Liver (tissue), 9 donors: Measurements from ENCODE around the gene VPS52. TPM values are rescaled to one million over a fixed set of nuclear protein-coding genes. Genes with fewer than 3 reads are reported as not detected.

Experiments
- DNase-seq: peaks from one replicate; pipeline ENCODE4 v3.0.0-alpha.2; 2017; ENCODE audit warnings: low spot score
- H3K27ac ChIP-seq, 2 donors: one replicate each; pipeline ENCODE4 v1.7.0; 2013; ENCODE audit warnings: inconsistent platforms in 2 of 2, low read length in 2 of 2, control low read depth in 1 of 2, low read depth in 1 of 2, mild to moderate bottlenecking in 1 of 2
- H3K27me3 ChIP-seq, 4 donors: one replicate each; pipeline versions ENCODE4 v1.6.1 to v1.7.0; 2013; ENCODE audit warnings: low read length in 3 of 4, inconsistent platforms in 1 of 4, mild to moderate bottlenecking in 1 of 4, moderate library complexity in 1 of 4; ENCODE audit not compliant: control insufficient read depth in 4 of 4, insufficient read depth in 4 of 4
- H3K36me3 ChIP-seq, 4 donors: one replicate each; pipeline versions ENCODE4 v1.6.1 to v1.7.0; 2013; ENCODE audit warnings: low read length in 3 of 4, mild to moderate bottlenecking in 3 of 4, low read depth in 1 of 4, moderate library complexity in 1 of 4; ENCODE audit not compliant: control insufficient read depth in 4 of 4, insufficient read depth in 3 of 4
- H3K4me1 ChIP-seq, 4 donors: one replicate each; pipeline versions ENCODE4 v1.6.1 to v1.7.0; 2013; ENCODE audit warnings: low read length in 3 of 4, mild to moderate bottlenecking in 3 of 4, moderate library complexity in 1 of 4; ENCODE audit not compliant: control insufficient read depth in 4 of 4, insufficient read depth in 4 of 4
- H3K4me3 ChIP-seq, 3 donors: one replicate each; pipeline versions ENCODE4 v1.6.1 to v1.7.0; 2013; ENCODE audit warnings: low read length in 3 of 3, control low read depth in 1 of 3, low read depth in 1 of 3, mild to moderate bottlenecking in 1 of 3
- H3K9ac ChIP-seq, 2 donors: one replicate each; pipeline ENCODE4 v1.7.0; 2013; ENCODE audit warnings: low read length in 2 of 2, mild to moderate bottlenecking in 2 of 2, moderate library complexity in 2 of 2, control low read depth in 1 of 2, low read depth in 1 of 2
- H3K9me3 ChIP-seq, 4 donors: one replicate each; pipeline versions ENCODE4 v1.6.1 to v1.7.0; 2013; ENCODE audit warnings: low read length in 3 of 4; ENCODE audit not compliant: control insufficient read depth in 4 of 4
- EGR1 ChIP-seq, 2 donors: IDR thresholded peaks; 2 replicates each; pipeline ENCODE4 v1.6.1; 2016 to 2018; ENCODE audit warnings: antibody characterized with exemption in 2 of 2, low read depth in 2 of 2
- FOXA1 ChIP-seq: IDR thresholded peaks from 2 replicates; pipeline ENCODE4 v1.6.1; 2016; ENCODE audit warnings: antibody characterized with exemption
- FOXA2 ChIP-seq: IDR thresholded peaks from 2 replicates; pipeline ENCODE4 v1.6.1; 2016; ENCODE audit warnings: antibody characterized with exemption
- GABPA ChIP-seq, 2 donors: IDR thresholded peaks in 1 of 2; conservative IDR thresholded peaks in 1 of 2; 2 replicates each; pipeline ENCODE4 v1.6.1; 2016; ENCODE audit warnings: antibody characterized with exemption in 2 of 2, mild to moderate bottlenecking in 1 of 2, moderate library complexity in 1 of 2
- HNF4G ChIP-seq: IDR thresholded peaks from 2 replicates; pipeline ENCODE4 v1.6.1; 2016; ENCODE audit warnings: antibody characterized with exemption
- NR2F2 ChIP-seq: IDR thresholded peaks from 2 replicates; pipeline ENCODE4 v1.6.1; 2016; ENCODE audit warnings: antibody characterized with exemption
- RAD21 ChIP-seq, 2 donors: IDR thresholded peaks; 2 replicates each; pipeline ENCODE4 v1.6.1; 2016; ENCODE audit warnings: antibody characterized with exemption in 2 of 2, mild to moderate bottlenecking in 2 of 2
- RXRA ChIP-seq, 2 donors: IDR thresholded peaks; 2 replicates each; pipeline ENCODE4 v1.6.1; 2017 to 2018; ENCODE audit warnings: antibody characterized with exemption in 2 of 2, mild to moderate bottlenecking in 1 of 2
- SP1 ChIP-seq: IDR thresholded peaks from 2 replicates; pipeline ENCODE4 v1.6.1; 2018; ENCODE audit warnings: antibody characterized with exemption, mild to moderate bottlenecking
- TAF1 ChIP-seq: conservative IDR thresholded peaks from 2 replicates; pipeline ENCODE4 v1.6.1; 2016; ENCODE audit warnings: antibody characterized with exemption, mild to moderate bottlenecking
- YY1 ChIP-seq: IDR thresholded peaks from 2 replicates; pipeline ENCODE4 v1.6.1; 2016; ENCODE audit warnings: antibody characterized with exemption, mild to moderate bottlenecking
- WGBS: extraction: QIAGEN DNeasy Blood & Tissue Kit; methylation state at CpG from one replicate; pipeline ENCODE4 v1.1.7; 2013; 5-methylcytosine and 5-hydroxymethylcytosine counted together
- polyA plus RNA-seq, 2 donors: library from polyadenylated mRNA; stranded (reverse) in 1 of 2; unstranded in 1 of 2; fragments of 200-250 nt in 1 of 2; fragments of >200 nt in 1 of 2; fragmentation: Nextera tagmentation in 1 of 2; extraction: Ambion mirVana in 1 of 2; gene quantifications; one replicate each; pipeline versions ENCODE4 v1.2.1 to v1.2.3, GENCODE V29; 2013 to 2015
- total RNA-seq, 2 donors: library from RNA; depleted of rRNA; stranded (reverse); fragments of >200 nt; gene quantifications; one replicate each; pipeline ENCODE4 v1.2.3, GENCODE V29; 2014
- TF ChIP-seq, protein P1 (sequence below): fragments of 150-350 bp; IDR thresholded peaks from 2 replicates; pipeline ENCODE4 v1.5.1; 2017; ENCODE audit warnings: improper control_type of control experiment, low read depth, low read length; ENCODE audit not compliant: missing input control
- TF ChIP-seq, protein P2 (sequence below): IDR thresholded peaks from 2 replicates; pipeline ENCODE4 v1.6.1; 2016; ENCODE audit warnings: antibody characterized with exemption
- TF ChIP-seq, protein P3 (sequence below): IDR thresholded peaks from 2 replicates; pipeline ENCODE4 v1.6.1; 2016; ENCODE audit warnings: antibody characterized with exemption, mild to moderate bottlenecking
- TF ChIP-seq, protein P4 (sequence below): IDR thresholded peaks from 2 replicates; pipeline ENCODE4 v1.6.1; 2016; ENCODE audit warnings: antibody characterized with exemption
- TF ChIP-seq, protein P5 (sequence below): IDR thresholded peaks from 2 replicates; pipeline ENCODE4 v1.6.1; 2016; ENCODE audit warnings: antibody characterized with exemption
- donor health status: healthy.
- donor health status: healthy.
- donor health status: healthy.
- donor health status: healthy.
- donor health status: healthy.

The VPS52 gene
- total and polyA plus RNA-seq, 4 donors: 21.3 to 33.4 (median 25.3) TPM

DNA sequence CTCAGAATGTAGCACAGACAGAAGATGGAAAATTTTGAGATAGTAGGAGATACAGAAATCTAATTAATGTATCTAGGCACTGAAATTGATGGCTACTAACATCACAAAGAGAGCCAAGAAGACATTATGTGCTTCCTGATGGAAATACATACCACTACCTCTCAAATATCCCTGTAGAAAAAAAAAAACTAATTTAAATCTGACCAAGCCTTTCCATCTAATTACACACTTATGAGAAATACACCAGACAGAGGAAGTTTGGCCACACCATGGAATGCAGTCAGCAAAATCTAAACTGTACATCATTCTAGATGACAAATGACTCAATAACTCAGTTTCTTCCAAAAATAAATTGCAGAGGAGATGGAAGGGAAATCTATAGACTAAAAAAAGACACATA is 18.9 kb downstream of the VPS52 start (continued):
- TF ChIP-seq, protein P1, sequence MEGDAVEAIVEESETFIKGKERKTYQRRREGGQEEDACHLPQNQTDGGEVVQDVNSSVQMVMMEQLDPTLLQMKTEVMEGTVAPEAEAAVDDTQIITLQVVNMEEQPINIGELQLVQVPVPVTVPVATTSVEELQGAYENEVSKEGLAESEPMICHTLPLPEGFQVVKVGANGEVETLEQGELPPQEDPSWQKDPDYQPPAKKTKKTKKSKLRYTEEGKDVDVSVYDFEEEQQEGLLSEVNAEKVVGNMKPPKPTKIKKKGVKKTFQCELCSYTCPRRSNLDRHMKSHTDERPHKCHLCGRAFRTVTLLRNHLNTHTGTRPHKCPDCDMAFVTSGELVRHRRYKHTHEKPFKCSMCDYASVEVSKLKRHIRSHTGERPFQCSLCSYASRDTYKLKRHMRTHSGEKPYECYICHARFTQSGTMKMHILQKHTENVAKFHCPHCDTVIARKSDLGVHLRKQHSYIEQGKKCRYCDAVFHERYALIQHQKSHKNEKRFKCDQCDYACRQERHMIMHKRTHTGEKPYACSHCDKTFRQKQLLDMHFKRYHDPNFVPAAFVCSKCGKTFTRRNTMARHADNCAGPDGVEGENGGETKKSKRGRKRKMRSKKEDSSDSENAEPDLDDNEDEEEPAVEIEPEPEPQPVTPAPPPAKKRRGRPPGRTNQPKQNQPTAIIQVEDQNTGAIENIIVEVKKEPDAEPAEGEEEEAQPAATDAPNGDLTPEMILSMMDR: no peak
- TF ChIP-seq, protein P2, sequence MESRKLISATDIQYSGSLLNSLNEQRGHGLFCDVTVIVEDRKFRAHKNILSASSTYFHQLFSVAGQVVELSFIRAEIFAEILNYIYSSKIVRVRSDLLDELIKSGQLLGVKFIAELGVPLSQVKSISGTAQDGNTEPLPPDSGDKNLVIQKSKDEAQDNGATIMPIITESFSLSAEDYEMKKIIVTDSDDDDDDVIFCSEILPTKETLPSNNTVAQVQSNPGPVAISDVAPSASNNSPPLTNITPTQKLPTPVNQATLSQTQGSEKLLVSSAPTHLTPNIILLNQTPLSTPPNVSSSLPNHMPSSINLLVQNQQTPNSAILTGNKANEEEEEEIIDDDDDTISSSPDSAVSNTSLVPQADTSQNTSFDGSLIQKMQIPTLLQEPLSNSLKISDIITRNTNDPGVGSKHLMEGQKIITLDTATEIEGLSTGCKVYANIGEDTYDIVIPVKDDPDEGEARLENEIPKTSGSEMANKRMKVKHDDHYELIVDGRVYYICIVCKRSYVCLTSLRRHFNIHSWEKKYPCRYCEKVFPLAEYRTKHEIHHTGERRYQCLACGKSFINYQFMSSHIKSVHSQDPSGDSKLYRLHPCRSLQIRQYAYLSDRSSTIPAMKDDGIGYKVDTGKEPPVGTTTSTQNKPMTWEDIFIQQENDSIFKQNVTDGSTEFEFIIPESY: no peak
- TF ChIP-seq NR2F2 (no peak), GABPA (IDR thresholded peaks at IDR 0.05 in 1 of 2, conservative IDR thresholded peaks at IDR 0.05 in 1 of 2) (no peak)

DNA sequence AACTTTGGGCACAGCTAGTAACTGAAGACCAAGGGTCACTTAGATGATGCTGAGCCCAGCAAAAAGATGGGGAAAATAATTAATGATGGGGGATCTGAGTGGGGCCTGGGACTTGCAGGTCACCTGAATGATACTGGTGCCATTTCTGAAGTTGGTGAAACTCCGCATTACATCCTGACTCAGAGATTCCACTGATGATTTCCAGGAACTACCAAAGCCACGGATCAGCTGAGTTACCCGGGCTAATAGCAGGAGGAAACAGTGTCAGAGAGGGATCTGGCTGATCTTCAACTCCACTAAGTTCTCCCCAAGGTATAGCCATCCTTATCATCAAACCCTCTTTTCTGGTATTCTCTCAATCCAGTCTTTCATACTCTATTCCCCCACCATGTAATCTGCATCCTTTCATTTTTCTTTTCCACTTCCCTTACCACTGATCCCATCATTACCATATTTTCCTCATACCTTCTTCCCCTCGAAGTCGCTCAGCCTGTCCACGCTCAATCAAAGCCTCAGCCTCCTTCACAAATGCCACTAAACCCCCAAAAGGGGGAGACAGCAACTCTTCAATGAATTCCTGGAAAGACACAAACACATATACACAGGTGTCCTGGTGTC is 20.2 kb downstream of the VPS52 start:
- H3K4me1 ChIP-seq: peaks cover 2 to 29% (median 23%) of the 10 kb centered on the region in 4 donors
- no peak for DNase-seq
- H3K27me3 ChIP-seq: no peaks in the 10 kb centered on the region
- H3K9me3 ChIP-seq: no peaks in the 10 kb centered on the region
- H3K27ac ChIP-seq: no peak overlapping the region
- no peak overlapping the region for H3K9ac ChIP-seq
- H3K36me3 ChIP-seq: peaks cover 0 to 6% (median 3%) of the 10 kb centered on the region in 4 donors
- TF ChIP-seq, protein P3, sequence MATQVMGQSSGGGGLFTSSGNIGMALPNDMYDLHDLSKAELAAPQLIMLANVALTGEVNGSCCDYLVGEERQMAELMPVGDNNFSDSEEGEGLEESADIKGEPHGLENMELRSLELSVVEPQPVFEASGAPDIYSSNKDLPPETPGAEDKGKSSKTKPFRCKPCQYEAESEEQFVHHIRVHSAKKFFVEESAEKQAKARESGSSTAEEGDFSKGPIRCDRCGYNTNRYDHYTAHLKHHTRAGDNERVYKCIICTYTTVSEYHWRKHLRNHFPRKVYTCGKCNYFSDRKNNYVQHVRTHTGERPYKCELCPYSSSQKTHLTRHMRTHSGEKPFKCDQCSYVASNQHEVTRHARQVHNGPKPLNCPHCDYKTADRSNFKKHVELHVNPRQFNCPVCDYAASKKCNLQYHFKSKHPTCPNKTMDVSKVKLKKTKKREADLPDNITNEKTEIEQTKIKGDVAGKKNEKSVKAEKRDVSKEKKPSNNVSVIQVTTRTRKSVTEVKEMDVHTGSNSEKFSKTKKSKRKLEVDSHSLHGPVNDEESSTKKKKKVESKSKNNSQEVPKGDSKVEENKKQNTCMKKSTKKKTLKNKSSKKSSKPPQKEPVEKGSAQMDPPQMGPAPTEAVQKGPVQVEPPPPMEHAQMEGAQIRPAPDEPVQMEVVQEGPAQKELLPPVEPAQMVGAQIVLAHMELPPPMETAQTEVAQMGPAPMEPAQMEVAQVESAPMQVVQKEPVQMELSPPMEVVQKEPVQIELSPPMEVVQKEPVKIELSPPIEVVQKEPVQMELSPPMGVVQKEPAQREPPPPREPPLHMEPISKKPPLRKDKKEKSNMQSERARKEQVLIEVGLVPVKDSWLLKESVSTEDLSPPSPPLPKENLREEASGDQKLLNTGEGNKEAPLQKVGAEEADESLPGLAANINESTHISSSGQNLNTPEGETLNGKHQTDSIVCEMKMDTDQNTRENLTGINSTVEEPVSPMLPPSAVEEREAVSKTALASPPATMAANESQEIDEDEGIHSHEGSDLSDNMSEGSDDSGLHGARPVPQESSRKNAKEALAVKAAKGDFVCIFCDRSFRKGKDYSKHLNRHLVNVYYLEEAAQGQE: no peak
- TF ChIP-seq TAF1 (no peak), NR2F2 (no peak), FOXA2 (no peak), SP1 (no peak), YY1 (no peak), EGR1 (IDR thresholded peaks at IDR 0.05; ENCODE audit: low read depth in 2 of 2) (no peak), GABPA (IDR thresholded peaks at IDR 0.05 in 1 of 2, conservative IDR thresholded peaks at IDR 0.05 in 1 of 2) (no peak), RXRA (IDR thresholded peaks at IDR 0.05) (no peak), FOXA1 (no peak), HNF4G (no peak), RAD21 (IDR thresholded peaks at IDR 0.05) (no peak)
- TF ChIP-seq, protein P2: no peak
- TF ChIP-seq, protein P4, sequence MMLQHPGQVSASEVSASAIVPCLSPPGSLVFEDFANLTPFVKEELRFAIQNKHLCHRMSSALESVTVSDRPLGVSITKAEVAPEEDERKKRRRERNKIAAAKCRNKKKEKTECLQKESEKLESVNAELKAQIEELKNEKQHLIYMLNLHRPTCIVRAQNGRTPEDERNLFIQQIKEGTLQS: no peak
- TF ChIP-seq, protein P1: no peak
- TF ChIP-seq, protein P5, sequence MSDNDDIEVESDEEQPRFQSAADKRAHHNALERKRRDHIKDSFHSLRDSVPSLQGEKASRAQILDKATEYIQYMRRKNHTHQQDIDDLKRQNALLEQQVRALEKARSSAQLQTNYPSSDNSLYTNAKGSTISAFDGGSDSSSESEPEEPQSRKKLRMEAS: no peak
- WGBS: 87% methylated on average over 6 of the region's 6 CpGs
- H3K4me3 ChIP-seq: no peak overlapping the region
